ENCODE results near the gene HBA2.
"Not testable (repeated sequence)": the region's sequence is repeated elsewhere in the genome, so short reads cannot be mapped to it uniquely, and the experiment has no call there.

Gene HBA2

GRCh38 chr16:172374-172941 lies at the start of gene HBA2:
TSS of gene HBA2 (plus strand) at chr16:172876. CDS start at chr16:172913, 37 bp downstream.
- DNase-seq (ENCODE audit: low spot score): not testable (repeated sequence)

GRCh38 chr16:123558-124350 lies 48.9 kb upstream of the HBA2 start:
- not testable (repeated sequence) for DNase-seq (ENCODE audit: low spot score)

- no peak for DNase-seq (ENCODE audit: low spot score)
Observed at GRCh38 chr16:125011-125410, 47.7 kb upstream of the HBA2 start.

- DNase-seq (ENCODE audit: low spot score): no peak
Observed at GRCh38 chr16:129075-129474, 43.6 kb upstream of the HBA2 start.

DNA sequence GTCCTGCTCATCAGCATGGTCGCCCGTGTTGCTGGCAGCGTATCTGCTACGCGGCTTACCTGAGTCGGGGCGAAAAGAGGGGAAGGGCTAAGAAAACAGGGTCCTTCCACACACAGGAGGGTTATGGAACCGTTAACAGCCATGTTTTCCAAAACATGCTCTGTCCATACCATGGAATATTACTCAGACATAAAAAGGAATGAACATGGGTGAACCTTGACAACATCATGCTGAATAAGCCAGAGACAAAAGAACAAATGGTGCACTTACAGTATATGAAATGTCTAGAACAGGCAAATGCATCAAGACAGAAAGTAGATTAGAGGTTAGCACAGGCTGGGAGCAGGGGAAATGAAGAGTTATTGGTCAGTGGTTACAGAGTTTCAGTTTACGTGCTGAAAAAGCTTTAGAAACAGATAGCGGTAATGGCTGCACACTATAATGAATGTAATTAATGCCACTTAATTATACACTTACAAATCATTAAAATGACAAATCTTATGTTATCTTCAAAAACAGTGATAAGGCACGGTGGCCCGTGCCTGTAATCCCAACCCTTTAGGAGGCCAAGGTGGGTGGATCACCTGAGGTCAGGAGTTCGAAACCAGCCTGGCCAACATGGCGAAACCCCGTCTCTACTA lies 42.0 kb upstream of the HBA2 start:
- DNase-seq (ENCODE audit: low spot score): no peak

DNA sequence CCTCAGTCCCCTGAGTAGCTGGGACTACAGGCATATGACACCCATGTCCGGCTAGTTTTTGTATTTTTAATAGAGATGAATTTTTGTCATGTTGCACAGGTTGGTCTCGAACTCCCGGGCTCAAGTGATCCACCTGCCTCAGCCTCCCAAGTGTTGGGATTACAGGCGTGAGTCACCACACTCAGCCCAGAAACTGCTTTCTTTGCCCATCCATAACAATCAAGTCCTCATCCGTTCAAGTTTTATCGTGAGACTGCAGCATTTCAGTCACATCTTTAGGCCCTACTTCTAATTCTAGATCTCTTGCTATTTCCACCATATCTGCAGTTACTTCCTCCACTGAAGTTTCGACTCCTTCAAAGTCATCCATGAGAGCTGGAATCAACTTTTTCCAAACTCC lies 40.6 kb upstream of the HBA2 start:
- DNase-seq (ENCODE audit: low spot score): no peak

DNA sequence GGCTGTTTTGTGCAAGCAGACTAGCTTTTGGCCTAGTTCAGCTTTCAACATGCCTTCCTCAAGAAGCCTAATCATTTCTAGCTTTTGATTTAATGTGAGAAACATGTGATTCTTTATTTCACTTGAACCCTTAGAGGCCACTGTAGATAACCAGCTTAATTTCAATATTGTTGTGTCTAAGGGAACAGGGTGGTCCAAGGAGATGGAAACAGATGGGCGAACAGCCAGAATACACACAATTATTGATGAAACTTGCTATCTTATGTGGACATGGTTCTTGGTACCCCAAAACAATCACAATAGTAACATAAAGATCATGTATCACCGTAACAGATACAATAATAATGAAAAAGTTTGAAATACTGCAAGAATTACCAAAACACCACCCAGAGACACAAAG lies 39.0 kb upstream of the HBA2 start:
- no peak for DNase-seq (ENCODE audit: low spot score)

GRCh38 chr16:138049-138417 lies 34.6 kb upstream of the HBA2 start:
- DNase-seq (ENCODE audit: low spot score): no peak

- DNase-seq (ENCODE audit: low spot score): no peak
Observed at GRCh38 chr16:140175-140857, 32.4 kb upstream of the HBA2 start.

GRCh38 chr16:142405-142967 lies 30.2 kb upstream of the HBA2 start:
- peak; percentile 35 for DNase-seq (ENCODE audit: low spot score)

DNA sequence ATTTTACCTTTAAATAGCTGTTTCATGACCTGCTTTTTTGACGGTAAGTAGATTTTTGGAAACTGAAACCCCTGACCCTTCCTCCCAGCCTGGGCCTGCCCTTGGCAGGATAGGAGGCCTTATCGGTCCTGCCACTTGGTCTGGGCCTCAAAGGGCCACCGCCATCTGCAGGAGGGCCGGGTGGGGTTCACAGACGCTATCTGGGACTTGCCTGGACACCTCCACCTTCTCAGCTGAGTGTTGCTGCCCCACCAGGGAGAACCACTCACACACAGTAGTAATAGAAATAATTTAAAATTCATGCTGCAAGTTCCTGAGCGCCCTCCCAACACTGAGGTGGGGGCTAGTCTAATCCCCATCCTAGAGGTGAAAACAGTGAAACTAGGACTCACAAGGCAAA lies 29.6 kb upstream of the HBA2 start:
- DNase-seq (ENCODE audit: low spot score): no peak

DNA sequence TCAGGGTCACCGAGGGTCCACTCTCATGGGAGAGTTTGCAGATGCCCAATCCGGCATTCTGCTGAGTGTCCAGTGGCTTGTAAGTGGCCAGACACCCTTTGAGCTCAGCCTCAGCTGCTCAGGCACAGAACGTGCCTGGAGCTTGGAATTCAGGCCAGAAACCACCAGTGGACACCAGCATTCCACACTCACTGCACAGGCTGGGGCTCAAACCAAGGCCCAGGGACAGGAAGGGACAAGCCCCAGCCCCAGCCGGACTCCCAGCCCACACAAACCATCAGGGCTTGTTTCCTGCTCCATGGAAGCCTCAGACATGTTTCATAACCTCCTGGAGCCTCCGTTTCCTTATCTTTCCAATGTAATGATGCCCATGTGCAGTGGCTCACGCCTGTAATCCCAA lies 29.2 kb upstream of the HBA2 start:
- DNase-seq (ENCODE audit: low spot score): no peak

DNA sequence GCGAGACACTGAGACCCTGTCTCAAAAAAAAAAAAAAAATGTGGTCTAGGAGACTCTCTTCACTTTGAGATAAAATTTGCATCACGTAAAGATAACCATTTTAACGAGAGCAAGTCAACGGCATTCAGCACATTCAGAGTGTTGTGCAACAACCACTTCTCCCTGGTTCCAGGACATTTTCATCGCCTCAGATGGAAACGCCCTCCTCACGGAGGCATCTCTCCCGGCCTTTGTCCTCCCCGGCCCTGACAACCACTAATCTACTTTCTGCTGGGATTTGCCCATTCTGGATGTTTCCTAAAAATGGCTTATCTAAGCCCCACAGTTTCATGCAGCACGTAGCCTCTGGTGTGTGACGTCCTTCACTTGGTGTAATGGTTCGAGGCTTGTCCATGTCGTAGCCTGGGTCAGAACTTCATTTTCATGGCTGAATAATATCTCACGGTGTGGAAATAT lies 27.9 kb upstream of the HBA2 start:
- DNase-seq (ENCODE audit: low spot score): no peak

DNA sequence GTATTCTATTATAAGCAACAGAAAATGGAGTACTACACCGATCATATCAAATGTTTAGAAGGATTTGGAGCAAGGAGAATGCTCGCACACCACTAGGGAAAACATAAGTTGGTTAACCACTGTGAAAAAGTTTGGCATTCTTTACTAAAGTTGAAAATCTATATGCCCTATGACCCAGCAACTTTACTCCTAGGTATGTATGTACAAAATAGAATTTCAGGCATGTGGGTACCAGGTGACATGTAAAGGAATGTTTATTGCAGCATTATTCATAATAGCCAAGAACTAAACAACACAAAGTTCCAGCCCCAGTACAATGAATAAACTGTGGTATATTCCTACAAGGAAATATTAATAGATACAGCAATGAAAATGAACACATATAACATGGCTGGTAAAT lies 26.0 kb upstream of the HBA2 start:
- no peak for DNase-seq (ENCODE audit: low spot score)

DNA sequence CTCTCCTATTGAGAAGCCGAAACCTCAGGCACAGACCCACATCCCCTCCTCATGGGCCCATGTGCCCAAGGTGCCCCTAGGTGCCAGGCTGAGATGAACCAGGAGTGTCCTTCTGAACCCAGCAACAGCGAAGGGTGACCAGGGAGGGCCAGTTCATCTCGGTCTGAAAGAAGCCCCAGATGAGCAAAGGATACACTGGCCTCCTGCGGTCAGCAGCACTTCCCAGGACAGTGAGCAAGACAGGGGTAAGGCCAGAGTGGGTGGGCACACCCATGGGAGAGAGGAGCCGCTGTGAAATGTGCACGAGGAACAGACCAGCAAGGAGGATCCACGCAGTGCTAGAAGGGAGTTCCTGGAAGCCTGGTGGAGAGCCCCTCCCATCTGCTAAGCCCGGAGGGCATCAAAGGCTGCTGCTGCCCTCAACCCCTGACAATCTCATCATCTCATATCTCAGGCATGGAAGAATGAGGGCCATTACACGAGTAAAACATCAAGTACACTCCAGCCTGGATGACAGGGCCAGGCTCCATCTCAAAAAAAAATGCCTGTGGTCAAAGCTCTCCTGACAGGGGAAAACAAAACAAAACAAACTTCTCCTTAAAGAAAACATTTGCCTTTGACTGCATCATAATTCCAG lies 23.5 kb upstream of the HBA2 start:
- no peak for DNase-seq (ENCODE audit: low spot score)

DNA sequence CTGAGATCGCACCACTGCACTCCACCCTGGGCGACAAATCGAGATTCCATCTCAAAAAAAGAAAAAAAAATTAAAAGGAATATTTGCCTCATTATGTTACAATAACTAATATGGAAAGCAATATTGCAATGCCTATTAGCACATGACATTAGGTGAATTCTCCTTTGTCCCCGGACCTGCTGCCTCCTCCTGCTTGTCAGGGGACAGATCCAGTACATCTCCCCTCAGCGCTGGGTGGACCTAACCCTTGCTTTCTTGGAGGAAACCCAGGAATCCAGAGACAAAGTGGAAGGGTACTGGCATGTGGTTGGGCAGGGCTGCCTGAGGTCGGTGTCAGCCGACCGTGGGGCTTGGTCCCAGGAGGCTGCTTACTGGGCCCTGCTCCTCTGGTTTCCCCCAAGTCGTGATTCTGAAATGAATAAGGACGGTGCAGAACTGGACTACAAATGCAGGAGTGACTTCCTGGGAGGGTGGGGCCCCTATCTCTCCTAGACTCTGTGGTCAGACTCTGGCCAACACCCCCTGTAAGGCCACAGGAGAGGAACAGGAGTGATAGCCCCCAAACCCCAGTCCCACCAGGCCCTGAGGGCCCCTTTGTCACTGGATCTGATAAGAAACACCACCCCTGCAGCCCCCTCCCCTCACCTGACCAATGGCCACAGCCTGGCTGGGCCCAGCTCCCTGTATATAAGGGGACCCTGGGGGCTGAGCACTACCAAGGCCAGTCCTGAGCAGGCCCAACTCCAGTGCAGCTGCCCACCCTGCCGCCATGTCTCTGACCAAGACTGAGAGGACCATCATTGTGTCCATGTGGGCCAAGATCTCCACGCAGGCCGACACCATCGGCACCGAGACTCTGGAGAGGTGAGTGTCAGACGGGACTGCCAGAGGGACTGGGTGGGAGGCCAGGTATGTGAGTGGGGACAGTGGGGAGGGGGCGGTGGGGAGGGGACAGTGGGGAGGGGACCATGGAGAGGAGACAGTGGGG lies 20.2 kb upstream of the HBA2 start, which contains the start of gene HBZ:
TSS of gene HBZ (plus strand) at position 504 of the 988 bp plus-strand sequence. CDS start at position 770, 266 bp downstream.
- DNase-seq (ENCODE audit: low spot score): no peak

- DNase-seq (ENCODE audit: low spot score): not testable (repeated sequence)
Observed at GRCh38 chr16:153129-153521, 19.6 kb upstream of the HBA2 start.

DNA sequence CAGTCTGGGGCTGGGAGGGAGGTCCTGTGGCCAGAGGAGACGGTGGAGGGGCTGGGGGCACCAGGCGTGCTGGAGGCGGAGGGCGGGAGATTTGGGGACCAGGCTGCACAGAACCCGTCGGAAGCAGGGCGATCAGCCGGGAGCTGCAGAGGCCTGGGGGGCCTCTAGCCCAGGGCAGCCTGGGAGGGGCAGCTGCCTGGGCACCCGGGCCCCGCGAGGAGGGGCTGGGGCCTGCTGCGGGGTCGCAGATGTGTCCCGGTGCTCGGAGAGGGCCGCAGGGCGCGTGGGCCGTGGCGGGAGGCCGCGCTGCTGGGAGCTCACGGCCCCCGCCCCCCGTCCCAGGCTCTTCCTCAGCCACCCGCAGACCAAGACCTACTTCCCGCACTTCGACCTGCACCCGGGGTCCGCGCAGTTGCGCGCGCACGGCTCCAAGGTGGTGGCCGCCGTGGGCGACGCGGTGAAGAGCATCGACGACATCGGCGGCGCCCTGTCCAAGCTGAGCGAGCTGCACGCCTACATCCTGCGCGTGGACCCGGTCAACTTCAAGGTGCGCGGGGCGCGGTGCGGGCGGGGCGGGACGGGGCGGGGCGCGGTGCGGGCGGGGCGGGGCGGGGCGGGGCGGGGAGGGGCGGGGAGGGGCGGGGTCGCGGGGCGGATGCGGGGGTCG lies 19.0 kb upstream of the HBA2 start:
- DNase-seq (ENCODE audit: low spot score): not testable (repeated sequence)

DNA sequence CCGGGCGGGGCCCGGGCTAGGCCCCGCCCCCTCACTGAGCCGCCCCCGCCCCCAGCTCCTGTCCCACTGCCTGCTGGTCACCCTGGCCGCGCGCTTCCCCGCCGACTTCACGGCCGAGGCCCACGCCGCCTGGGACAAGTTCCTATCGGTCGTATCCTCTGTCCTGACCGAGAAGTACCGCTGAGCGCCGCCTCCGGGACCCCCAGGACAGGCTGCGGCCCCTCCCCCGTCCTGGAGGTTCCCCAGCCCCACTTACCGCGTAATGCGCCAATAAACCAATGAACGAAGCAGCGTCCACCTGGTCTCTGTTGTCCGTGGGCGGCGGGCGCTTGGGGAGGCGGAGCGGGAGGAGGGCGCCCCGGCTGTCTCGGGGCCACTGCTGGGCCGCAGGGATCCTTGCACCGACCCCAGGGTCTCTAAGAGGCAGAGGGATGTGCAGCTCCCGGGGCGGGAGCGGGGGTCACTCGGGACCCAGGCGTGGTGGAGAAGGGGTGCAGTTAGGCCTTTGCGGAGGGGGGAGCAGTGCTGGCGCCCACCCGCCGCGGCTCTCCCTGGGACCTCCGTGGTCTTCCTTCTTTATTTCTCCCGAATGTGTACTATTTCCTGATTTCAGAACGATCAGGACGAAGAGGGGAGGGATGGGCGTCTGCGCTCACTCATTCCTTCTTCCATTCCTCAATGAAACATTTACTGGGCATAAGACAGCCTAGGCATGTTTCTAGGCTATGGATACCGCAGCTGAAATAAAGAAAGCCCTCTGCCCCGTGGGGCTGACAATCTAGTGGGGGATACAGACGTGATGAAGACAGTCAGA lies 18.3 kb upstream of the HBA2 start:
- no peak for DNase-seq (ENCODE audit: low spot score)

Measured in Ammon's horn (tissue), 1 donor.